GM18517 (cell line): ENCODE results near the gene XRCC6.
"Not testable (repeated sequence)": the region's sequence is repeated elsewhere in the genome, so short reads cannot be mapped to it uniquely, and the experiment has no call there.

Experiments used
- ATAC-seq: cut with Tn5 transposase; IDR thresholded peaks from one replicate; pipeline ENCODE4 v1.9.1; 2021; ENCODE audit warnings: mild to moderate bottlenecking, moderate library complexity; ENCODE audit not compliant: unreplicated experiment

XRCC6 gene

GRCh38 chr22:41621099-41621910 lies at the start of gene XRCC6:
Gene XRCC6 (plus strand): TSS chr22:41621295. CDS start chr22:41622005, 710 bp downstream.
- peak; percentile 82 for ATAC-seq

- ATAC-seq: no peak
These were observed 49.3 kb upstream of the XRCC6 start for GRCh38 chr22:41571786-41572185.

- not testable (repeated sequence) for ATAC-seq
These were observed 48.8 kb upstream of the XRCC6 start for GRCh38 chr22:41572305-41572704.

- no peak for ATAC-seq
These were observed 47.4 kb upstream of the XRCC6 start for GRCh38 chr22:41573677-41574076.

- no peak for ATAC-seq
These were observed 46.2 kb upstream of the XRCC6 start for GRCh38 chr22:41574847-41575381.

- no peak for ATAC-seq
These were observed 45.6 kb upstream of the XRCC6 start for GRCh38 chr22:41575533-41575932.

- ATAC-seq: no peak
These were observed 44.2 kb upstream of the XRCC6 start for GRCh38 chr22:41576877-41577276.

GRCh38 chr22:41578114-41578513 lies 43.0 kb upstream of the XRCC6 start:
- no peak for ATAC-seq

GRCh38 chr22:41578818-41579217 lies 42.3 kb upstream of the XRCC6 start:
- ATAC-seq: no peak

- ATAC-seq: no peak
These were observed 41.6 kb upstream of the XRCC6 start for GRCh38 chr22:41579297-41579996.

- ATAC-seq: no peak
These were observed 41.1 kb upstream of the XRCC6 start for GRCh38 chr22:41579997-41580355.

GRCh38 chr22:41582694-41583093 lies 38.4 kb upstream of the XRCC6 start:
- ATAC-seq: no peak

- ATAC-seq: no peak
These were observed 36.2 kb upstream of the XRCC6 start for GRCh38 chr22:41584881-41585280.

- ATAC-seq: no peak
These were observed 35.2 kb upstream of the XRCC6 start for GRCh38 chr22:41585898-41586297.

- ATAC-seq: no peak
These were observed 33.8 kb upstream of the XRCC6 start for GRCh38 chr22:41587347-41587723.

- ATAC-seq: peak; percentile 85
These were observed 31.5 kb upstream of the XRCC6 start, which contains the start of gene PMM1 for GRCh38 chr22:41589391-41590241. Gene PMM1 (minus strand): TSS chr22:41589840. CDS start chr22:41589805, 35 bp downstream.

GRCh38 chr22:41593336-41593960 lies 27.6 kb upstream of the XRCC6 start:
- ATAC-seq: not testable (repeated sequence)

GRCh38 chr22:41595703-41596102 lies 25.4 kb upstream of the XRCC6 start:
- ATAC-seq: no peak

GRCh38 chr22:41596776-41597634 lies 24.1 kb upstream of the XRCC6 start:
- no peak for ATAC-seq

- ATAC-seq: no peak
These were observed 23.5 kb upstream of the XRCC6 start for GRCh38 chr22:41597635-41597953.
